HepG2 (cell line): Measurements from ENCODE around the gene NUTF2. TPM values are rescaled to one million over a fixed set of nuclear protein-coding genes. Genes with fewer than 3 reads are reported as not detected.
A peak's percentile ranks its signal among the peaks of the same experiment; 100 is the strongest.

Experiments
- CBFB ChIP-seq: sonication (generic); formaldehyde crosslinking; IDR thresholded peaks from 2 replicates; pipeline ENCODE4 v1.4.0; 2020; ENCODE audit warnings: missing genetic modification reagents
- CHD2 ChIP-seq: IDR thresholded peaks from 2 replicates; pipeline ENCODE4 v1.6.1; 2011; ENCODE audit warnings: low read depth, low read length, improper control_type of control experiment
- GFI1 ChIP-seq: sonication (generic); formaldehyde crosslinking; IDR thresholded peaks from 2 replicates; pipeline ENCODE4 v1.5.0; 2020; ENCODE audit warnings: missing genetic modification reagents, mild to moderate bottlenecking, borderline replicate concordance
- HMGA1 ChIP-seq: sonication (generic); formaldehyde crosslinking; conservative IDR thresholded peaks from 2 replicates; pipeline ENCODE4 v1.4.0; 2020; ENCODE audit warnings: missing genetic modification reagents
- MAFF ChIP-seq: IDR thresholded peaks from 2 replicates; pipeline ENCODE4 v1.6.1; 2011; ENCODE audit warnings: low read depth, low read length, improper control_type of control experiment
- NFYB ChIP-seq: sonication (generic); formaldehyde crosslinking; IDR thresholded peaks from 2 replicates; pipeline ENCODE4 v1.4.0; 2020; ENCODE audit warnings: missing genetic modification reagents
- RBM22 ChIP-seq: fragments of 200-400 bp; formaldehyde crosslinking; optimal IDR thresholded peaks from 2 replicates; pipeline ENCODE3; 2017; ENCODE audit warnings: mild to moderate bottlenecking, low read length, moderate library complexity
- SIX4 ChIP-seq: sonication (generic); formaldehyde crosslinking; IDR thresholded peaks from 2 replicates; pipeline ENCODE4 v1.4.0; 2020; ENCODE audit warnings: missing genetic modification reagents
- SMC3 ChIP-seq: IDR thresholded peaks from 2 replicates; pipeline ENCODE4 v1.6.1; 2011; ENCODE audit warnings: low read length, improper control_type of control experiment
- STAT5B ChIP-seq: sonication (generic); formaldehyde crosslinking; IDR thresholded peaks from 2 replicates; pipeline ENCODE4 v1.4.0; 2020; ENCODE audit warnings: missing genetic modification reagents
- SYNCRIP ChIP-seq: fragments of 200-400 bp; formaldehyde crosslinking; IDR thresholded peaks from 2 replicates; pipeline ENCODE4 v1.6.1; 2018; ENCODE audit warnings: mild to moderate bottlenecking, low read depth, low read length; ENCODE audit not compliant: insufficient read depth
- ZBTB8A ChIP-seq: sonication (generic); formaldehyde crosslinking; IDR thresholded peaks from 2 replicates; pipeline ENCODE4 v1.4.0; 2020; ENCODE audit warnings: mild to moderate bottlenecking, low read depth, missing genetic modification reagents, borderline replicate concordance
- ZFAT ChIP-seq: sonication (generic); formaldehyde crosslinking; conservative IDR thresholded peaks from 2 replicates; pipeline ENCODE4 v1.8.1; 2023; ENCODE audit warnings: missing genetic modification reagents, inconsistent platforms
- ZMYM3 ChIP-seq: sonication (generic); formaldehyde crosslinking; IDR thresholded peaks from 2 replicates; pipeline ENCODE4 v1.5.1; 2020; ENCODE audit warnings: mild to moderate bottlenecking, missing genetic modification reagents
- ZNF10 ChIP-seq: sonication (generic); formaldehyde crosslinking; IDR thresholded peaks from 2 replicates; pipeline ENCODE4 v1.4.0; 2020; ENCODE audit warnings: mild to moderate bottlenecking, low read depth, missing genetic modification reagents, borderline replicate concordance
- ZNF180 ChIP-seq: sonication (generic); formaldehyde crosslinking; IDR thresholded peaks from 2 replicates; pipeline ENCODE4 v1.4.0; 2020; ENCODE audit warnings: low read depth, missing genetic modification reagents, borderline replicate concordance
- ZNF235 ChIP-seq: sonication (generic); formaldehyde crosslinking; IDR thresholded peaks from 2 replicates; pipeline ENCODE4 v1.8.1; 2023; ENCODE audit warnings: mild to moderate bottlenecking, missing genetic modification reagents, borderline replicate concordance
- ZNF615 ChIP-seq: sonication (generic); formaldehyde crosslinking; IDR thresholded peaks from 2 replicates; pipeline ENCODE4 v1.5.0; 2020; ENCODE audit warnings: mild to moderate bottlenecking, missing genetic modification reagents, borderline replicate concordance
- ZNF792 ChIP-seq: IDR thresholded peaks from 2 replicates; pipeline ENCODE4 v1.6.1; 2016
- ZNF841 ChIP-seq: sonication (generic); formaldehyde crosslinking; IDR thresholded peaks from 2 replicates; pipeline ENCODE4 v1.8.1; 2023; ENCODE audit warnings: missing genetic modification reagents, borderline replicate concordance
- polyA plus RNA-seq, 8 experiments: library from polyadenylated mRNA; depleted of rRNA in 3 of 8; stranded (reverse) in 7 of 8; unstranded in 1 of 8; fragments of >200 nt; fragmentation: Illumina TruSeq in 4 of 8; extraction: Trizol in 4 of 8; gene quantifications; 2 replicates each; pipeline versions ENCODE4 v1.2.1 to v1.2.3, GENCODE V29; 2011 to 2016; ENCODE audit warnings: low read depth in 4 of 8, missing spikeins in 1 of 8, mixed read lengths in 1 of 8; ENCODE audit not compliant: insufficient read depth in 1 of 8
- total RNA-seq, 5 experiments: library from RNA; depleted of rRNA; stranded (reverse); fragments of >200 nt; fragmentation: Illumina TruSeq; extraction: Trizol; gene quantifications; 2 replicates each; pipeline ENCODE4 v1.2.3, GENCODE V29; 2016; ENCODE audit warnings: low read depth in 1 of 5
- TF ChIP-seq, protein P1 (sequence below): sonication (generic); formaldehyde crosslinking; IDR thresholded peaks from 2 replicates; pipeline ENCODE4 v1.4.0; 2020; ENCODE audit warnings: missing genetic modification reagents, mild to moderate bottlenecking, borderline replicate concordance
- TF ChIP-seq, protein P2 (sequence below): sonication (generic); formaldehyde crosslinking; IDR thresholded peaks from 2 replicates; pipeline ENCODE4 v1.4.0; 2020; ENCODE audit warnings: missing genetic modification reagents, mild to moderate bottlenecking, borderline replicate concordance
- TF ChIP-seq, protein P3 (sequence below): IDR thresholded peaks from 2 replicates; pipeline ENCODE4 v1.6.1; 2018; ENCODE audit warnings: missing genetic modification reagents, mild to moderate bottlenecking, missing compliant biosample characterization

Gene NUTF2
- total and polyA plus RNA-seq, 2 of the 13 experiments (the other 11 are each of a cell fraction or from before 2014, with no cell fraction given), result 168 to 214 TPM

DNA sequence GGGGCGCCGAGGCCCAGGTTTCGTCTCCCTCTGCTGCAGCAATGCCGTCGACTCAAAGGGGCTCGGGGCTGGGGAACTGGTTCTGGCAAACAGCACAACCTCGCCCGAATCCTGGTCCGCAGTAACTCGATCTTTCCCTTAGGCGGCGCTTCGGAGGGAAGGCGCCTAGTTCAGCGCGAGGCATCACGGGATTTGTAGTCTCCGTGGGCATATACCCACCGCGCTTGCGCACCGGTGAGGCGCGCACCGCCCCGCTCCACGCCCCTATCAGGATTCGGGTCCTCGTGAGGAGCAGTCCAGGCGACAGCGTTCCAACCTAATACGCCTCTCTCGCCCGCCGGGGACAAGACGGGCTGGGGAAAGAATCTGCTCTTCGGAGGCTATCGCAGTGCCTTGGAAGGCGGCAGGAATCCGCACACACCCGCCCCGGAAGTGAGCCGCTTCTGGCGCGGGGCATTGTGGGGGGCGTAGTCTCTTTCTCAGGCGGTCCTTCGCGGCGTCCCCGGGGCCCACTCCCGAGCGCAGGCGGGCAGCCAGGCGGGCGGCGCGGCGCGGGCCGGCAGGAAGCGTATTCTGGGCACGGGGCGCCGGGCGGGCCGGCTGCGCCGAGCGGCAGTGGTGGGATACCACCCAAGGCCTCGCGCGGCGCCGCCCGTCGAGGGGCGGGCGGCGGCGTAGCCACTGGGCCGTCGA is 4.8 kb upstream of the NUTF2 start, which contains the start of gene THAP11 (continued):
- no peak for TF ChIP-seq SYNCRIP
- TF ChIP-seq CBFB (CRISPR knock-in tag), result peak; percentile 54; the same call in 1 of the 2 replicates
- TF ChIP-seq GFI1 (CRISPR knock-in tag), result 0 out of 2 replicates have a peak, but pooled peaks have one; percentile 58
- TF ChIP-seq HMGA1 (CRISPR knock-in tag), result no peak
- TF ChIP-seq ZBTB8A (CRISPR knock-in tag), result no peak
- TF ChIP-seq RBM22, result no peak
- no peak; the same call in 1 of the 2 replicates for TF ChIP-seq NFYB (CRISPR knock-in tag)
- TF ChIP-seq ZFAT (CRISPR knock-in tag), result no peak
- TF ChIP-seq ZNF792, result peak; percentile 69
- TF ChIP-seq, protein P1, sequence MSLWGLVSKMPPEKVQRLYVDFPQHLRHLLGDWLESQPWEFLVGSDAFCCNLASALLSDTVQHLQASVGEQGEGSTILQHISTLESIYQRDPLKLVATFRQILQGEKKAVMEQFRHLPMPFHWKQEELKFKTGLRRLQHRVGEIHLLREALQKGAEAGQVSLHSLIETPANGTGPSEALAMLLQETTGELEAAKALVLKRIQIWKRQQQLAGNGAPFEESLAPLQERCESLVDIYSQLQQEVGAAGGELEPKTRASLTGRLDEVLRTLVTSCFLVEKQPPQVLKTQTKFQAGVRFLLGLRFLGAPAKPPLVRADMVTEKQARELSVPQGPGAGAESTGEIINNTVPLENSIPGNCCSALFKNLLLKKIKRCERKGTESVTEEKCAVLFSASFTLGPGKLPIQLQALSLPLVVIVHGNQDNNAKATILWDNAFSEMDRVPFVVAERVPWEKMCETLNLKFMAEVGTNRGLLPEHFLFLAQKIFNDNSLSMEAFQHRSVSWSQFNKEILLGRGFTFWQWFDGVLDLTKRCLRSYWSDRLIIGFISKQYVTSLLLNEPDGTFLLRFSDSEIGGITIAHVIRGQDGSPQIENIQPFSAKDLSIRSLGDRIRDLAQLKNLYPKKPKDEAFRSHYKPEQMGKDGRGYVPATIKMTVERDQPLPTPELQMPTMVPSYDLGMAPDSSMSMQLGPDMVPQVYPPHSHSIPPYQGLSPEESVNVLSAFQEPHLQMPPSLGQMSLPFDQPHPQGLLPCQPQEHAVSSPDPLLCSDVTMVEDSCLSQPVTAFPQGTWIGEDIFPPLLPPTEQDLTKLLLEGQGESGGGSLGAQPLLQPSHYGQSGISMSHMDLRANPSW (CRISPR knock-in tag), result peak; percentile 87
- TF ChIP-seq ZNF841 (CRISPR knock-in tag), result no peak
- no peak for TF ChIP-seq ZNF180
- TF ChIP-seq MAFF, result no peak
- no peak for TF ChIP-seq ZNF10 (CRISPR knock-in tag)
- TF ChIP-seq SIX4 (CRISPR knock-in tag), result peak; percentile 70
- TF ChIP-seq, protein P2, sequence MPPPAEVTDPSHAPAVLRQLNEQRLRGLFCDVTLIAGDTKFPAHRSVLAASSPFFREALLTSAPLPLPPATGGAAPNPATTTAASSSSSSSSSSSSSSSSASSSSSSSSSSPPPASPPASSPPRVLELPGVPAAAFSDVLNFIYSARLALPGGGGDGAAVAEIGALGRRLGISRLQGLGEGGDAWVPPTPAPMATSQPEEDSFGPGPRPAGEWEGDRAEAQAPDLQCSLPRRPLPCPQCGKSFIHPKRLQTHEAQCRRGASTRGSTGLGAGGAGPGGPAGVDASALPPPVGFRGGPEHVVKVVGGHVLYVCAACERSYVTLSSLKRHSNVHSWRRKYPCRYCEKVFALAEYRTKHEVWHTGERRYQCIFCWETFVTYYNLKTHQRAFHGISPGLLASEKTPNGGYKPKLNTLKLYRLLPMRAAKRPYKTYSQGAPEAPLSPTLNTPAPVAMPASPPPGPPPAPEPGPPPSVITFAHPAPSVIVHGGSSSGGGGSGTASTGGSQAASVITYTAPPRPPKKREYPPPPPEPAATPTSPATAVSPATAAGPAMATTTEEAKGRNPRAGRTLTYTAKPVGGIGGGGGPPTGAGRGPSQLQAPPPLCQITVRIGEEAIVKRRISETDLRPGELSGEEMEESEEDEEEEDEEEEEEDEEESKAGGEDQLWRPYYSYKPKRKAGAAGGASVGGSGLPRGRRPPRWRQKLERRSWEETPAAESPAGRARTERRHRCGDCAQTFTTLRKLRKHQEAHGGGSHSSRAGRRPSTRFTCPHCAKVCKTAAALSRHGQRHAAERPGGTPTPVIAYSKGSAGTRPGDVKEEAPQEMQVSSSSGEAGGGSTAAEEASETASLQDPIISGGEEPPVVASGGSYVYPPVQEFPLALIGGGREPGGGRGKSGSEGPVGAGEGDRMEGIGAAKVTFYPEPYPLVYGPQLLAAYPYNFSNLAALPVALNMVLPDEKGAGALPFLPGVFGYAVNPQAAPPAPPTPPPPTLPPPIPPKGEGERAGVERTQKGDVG (CRISPR knock-in tag), result no peak; the same call in 1 of the 2 replicates
- TF ChIP-seq, protein P3, sequence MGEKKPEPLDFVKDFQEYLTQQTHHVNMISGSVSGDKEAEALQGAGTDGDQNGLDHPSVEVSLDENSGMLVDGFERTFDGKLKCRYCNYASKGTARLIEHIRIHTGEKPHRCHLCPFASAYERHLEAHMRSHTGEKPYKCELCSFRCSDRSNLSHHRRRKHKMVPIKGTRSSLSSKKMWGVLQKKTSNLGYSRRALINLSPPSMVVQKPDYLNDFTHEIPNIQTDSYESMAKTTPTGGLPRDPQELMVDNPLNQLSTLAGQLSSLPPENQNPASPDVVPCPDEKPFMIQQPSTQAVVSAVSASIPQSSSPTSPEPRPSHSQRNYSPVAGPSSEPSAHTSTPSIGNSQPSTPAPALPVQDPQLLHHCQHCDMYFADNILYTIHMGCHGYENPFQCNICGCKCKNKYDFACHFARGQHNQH, result peak; percentile 81
- TF ChIP-seq CHD2, result no peak; the same call in 1 of the 2 replicates
- no peak for TF ChIP-seq STAT5B (CRISPR knock-in tag)
- no peak for TF ChIP-seq ZMYM3 (CRISPR knock-in tag)
- TF ChIP-seq ZNF615, result no peak
- TF ChIP-seq ZNF235 (CRISPR knock-in tag), result no peak
- TF ChIP-seq SMC3, result no peak; the same call in 1 of the 2 replicates
